NCI-H187 treated with DMSO at 0.1 percent for 48 hours (cell line): ENCODE results near the gene ZAP70.

Experiments used
- DNase-seq: peaks from one replicate; lab custom pipeline; 2025; lab: John Stamatoyannopoulos, UW

The ZAP70 gene

GRCh38 chr2:97734061-97735051, 21.0 kb downstream of the ZAP70 start:
- no peak for DNase-seq

- no peak for DNase-seq
Observed at GRCh38 chr2:97735161-97735561, 21.8 kb downstream of the ZAP70 start.

GRCh38 chr2:97736185-97736584, 22.8 kb downstream of the ZAP70 start:
- DNase-seq, result no peak

- DNase-seq, result no peak
Observed at GRCh38 chr2:97736608-97737330, 23.4 kb downstream of the ZAP70 start.

GRCh38 chr2:97737421-97738178, 24.2 kb downstream of the ZAP70 start:
- DNase-seq, result no peak

- DNase-seq, result no peak
Observed at GRCh38 chr2:97738179-97739019, 25.0 kb downstream of the ZAP70 start.

DNA sequence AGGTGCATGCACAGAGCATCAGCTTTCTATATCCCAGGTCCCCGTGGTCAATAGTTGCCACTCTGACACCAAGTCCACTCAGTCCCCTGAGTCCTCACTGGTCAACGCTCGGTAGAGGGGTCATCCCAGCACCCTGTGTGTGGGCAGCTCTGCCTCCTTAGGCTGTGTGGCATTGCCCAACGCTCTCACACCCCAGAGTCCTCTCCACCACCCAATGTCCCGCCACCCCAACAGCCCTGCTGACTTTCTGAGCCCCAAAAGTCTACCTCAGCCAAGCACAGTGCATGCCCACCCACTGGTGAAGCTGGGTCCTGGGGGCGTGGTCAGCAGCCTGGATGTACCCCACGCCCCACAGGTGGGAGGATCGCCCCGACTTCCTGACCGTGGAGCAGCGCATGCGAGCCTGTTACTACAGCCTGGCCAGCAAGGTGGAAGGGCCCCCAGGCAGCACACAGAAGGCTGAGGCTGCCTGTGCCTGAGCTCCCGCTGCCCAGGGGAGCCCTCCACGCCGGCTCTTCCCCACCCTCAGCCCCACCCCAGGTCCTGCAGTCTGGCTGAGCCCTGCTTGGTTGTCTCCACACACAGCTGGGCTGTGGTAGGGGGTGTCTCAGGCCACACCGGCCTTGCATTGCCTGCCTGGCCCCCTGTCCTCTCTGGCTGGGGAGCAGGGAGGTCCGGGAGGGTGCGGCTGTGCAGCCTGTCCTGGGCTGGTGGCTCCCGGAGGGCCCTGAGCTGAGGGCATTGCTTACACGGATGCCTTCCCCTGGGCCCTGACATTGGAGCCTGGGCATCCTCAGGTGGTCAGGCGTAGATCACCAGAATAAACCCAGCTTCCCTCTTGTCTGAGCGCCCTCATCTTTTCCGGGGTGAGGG, 25.9 kb downstream of the ZAP70 start:
- DNase-seq, result no peak

GRCh38 chr2:97739893-97740245, 26.5 kb downstream of the ZAP70 start:
- DNase-seq, result no peak

GRCh38 chr2:97740590-97741182, 27.3 kb downstream of the ZAP70 start:
- DNase-seq, result peak; percentile 94

GRCh38 chr2:97741251-97741650, 27.9 kb downstream of the ZAP70 start:
- no peak for DNase-seq

GRCh38 chr2:97741686-97742085, 28.3 kb downstream of the ZAP70 start:
- DNase-seq, result no peak

DNA sequence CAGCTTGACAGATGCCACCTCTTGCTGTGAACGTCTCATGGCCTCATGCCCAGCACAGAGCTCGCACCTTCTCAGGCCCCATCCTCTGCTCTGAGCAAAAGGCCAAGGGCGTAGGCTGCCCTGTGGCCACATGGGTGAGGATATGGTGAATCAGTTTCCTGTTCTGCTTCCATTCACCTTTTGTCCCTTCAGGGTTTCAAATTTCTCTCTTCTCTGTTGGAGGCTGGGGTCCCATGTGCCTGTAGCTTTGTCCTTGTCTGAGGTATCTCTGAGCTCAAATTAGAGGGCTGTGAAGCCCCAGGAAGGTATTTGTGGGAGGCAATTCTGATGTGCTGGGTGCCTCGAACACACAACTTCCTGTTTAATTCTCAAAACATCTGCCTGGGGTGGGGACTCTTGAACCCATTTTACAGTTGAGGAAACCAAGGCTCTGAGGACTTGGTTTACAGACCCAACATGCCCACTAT, 29.0 kb downstream of the ZAP70 start:
- no peak for DNase-seq

GRCh38 chr2:97743913-97744312, 30.5 kb downstream of the ZAP70 start:
- no peak for DNase-seq

DNA sequence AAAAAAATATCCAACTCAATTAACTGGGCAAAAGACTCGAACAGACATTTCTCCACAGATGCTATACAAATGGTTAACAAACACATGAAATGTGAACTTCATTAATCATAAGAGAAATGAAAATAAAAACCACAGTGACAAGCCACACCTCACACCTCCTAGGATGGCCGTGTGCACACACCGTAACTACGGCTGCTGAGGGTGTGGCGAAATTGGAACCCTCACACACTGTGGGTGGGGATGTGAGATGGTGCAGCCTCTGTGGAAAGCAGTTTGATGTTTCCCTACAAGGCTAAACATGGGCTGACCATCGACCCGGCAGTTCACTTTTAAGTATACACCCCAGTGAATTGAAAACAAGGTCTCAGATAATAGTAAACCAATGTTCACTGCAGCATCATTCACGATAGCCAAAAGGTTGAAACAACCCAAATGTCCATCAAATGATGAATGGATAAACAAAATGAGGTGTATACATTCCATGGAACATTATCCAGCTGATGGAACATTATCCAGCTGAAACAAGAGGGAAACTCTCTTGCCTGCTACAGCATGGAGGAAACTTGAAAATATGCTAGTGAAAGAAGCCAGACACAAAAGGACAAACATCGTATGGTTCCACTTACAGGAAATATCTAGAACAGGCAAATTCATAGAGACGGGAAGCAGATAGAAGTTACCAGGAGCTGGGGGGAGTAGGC, 32.2 kb downstream of the ZAP70 start:
- peak; percentile 60 for DNase-seq

- DNase-seq, result no peak
Observed at GRCh38 chr2:97747285-97747684, 33.9 kb downstream of the ZAP70 start.

DNA sequence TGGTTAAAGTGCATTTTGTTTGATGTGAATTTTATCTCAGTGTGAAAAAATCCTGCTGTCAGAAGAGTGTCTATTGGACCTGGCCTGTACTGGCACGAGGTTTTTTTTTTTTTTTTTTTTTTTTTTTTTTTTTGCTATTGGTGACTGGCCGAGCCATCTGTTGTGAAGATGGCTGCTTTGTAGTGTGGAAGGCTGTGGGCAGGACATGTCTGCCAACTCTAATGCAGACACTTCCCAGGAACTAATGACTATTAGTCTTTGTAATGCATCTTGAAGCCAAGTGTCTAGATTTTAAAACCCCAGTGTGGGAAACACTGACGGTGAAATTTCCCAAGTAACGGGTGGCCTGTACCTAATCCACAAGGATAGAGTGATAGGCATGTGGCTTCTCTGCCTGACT, 34.3 kb downstream of the ZAP70 start:
- no peak for DNase-seq

DNA sequence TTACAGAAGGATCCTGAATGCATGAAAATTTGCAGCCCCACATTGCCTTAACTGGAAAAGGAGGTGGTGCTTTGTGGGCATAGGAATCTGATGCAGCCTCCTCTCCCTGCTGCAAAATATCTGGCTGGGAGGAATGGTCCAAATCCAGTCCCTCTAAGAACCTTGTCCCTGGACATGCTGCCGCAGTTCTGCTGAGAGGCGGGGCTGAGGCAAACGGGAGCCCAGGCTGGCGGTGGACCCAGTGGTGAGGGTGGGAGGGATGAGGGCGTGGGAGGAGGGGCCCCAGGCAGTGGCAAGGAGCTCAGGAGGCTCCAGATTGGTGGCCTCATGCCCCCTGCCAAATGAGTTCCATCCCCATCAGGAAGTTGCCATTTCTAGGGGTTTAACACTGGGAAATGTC, 36.2 kb downstream of the ZAP70 start:
- DNase-seq, result no peak

DNA sequence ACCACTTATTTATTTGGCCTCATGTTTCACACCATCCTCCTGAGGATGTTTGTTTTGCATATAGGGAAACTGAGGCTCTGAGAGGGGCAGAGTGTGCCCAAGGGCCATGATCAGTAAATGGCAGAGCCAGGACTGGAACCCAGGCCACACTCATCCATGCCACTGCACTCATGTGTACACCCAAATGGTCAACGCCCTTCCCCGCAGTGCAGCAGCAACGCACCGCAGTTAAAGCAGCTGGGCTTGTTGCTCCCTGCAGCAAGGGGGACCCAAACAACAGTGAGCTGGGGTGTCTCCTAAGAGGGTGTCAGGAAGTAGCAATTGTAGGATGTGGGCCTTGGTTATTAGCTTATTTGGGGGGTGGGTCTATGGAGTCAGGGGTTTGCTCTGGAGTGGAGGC, 36.6 kb downstream of the ZAP70 start:
- DNase-seq, result no peak

GRCh38 chr2:97751752-97752151, 38.4 kb downstream of the ZAP70 start:
- DNase-seq, result peak; percentile 66
